ENCODE results near the gene SULT1A2.
"Not testable (repeated sequence)": the region's sequence is repeated elsewhere in the genome, so short reads cannot be mapped to it uniquely, and the experiment has no call there.

- not testable (repeated sequence) for TF ChIP-seq CTCF (IDR thresholded peaks at IDR 0.05; ENCODE audit: low read depth, low read length); POLR2A (IDR thresholded peaks at IDR 0.05; ENCODE audit: extremely low read depth, insufficient read length); MYC (IDR thresholded peaks at IDR 0.05; ENCODE audit: low read depth, low read length)
Measured at GRCh38 chr16:28566233-28566925, 30.5 kb downstream of the SULT1A2 start.

Measured in NB4 (cell line).